DND-41 (cell line): ENCODE results near the gene C1orf21.

ENCODE experiments used
- EZH2 ChIP-seq: IDR thresholded peaks from 3 replicates; pipeline ENCODE4 v1.6.1; 2012; ENCODE audit warnings: borderline replicate concordance, low read depth, mild to moderate bottlenecking, moderate library complexity, low read length, inconsistent platforms; ENCODE audit not compliant: severe bottlenecking
- TF ChIP-seq, protein P1 (sequence below): IDR thresholded peaks from 2 replicates; pipeline ENCODE4 v1.5.1; 2012; ENCODE audit warnings: borderline replicate concordance, low read length, moderate library complexity, mild to moderate bottlenecking; ENCODE audit not compliant: poor library complexity, severe bottlenecking; ENCODE audit errors: extremely low read depth

GRCh38 chr1:184588701-184589100 is 201.9 kb downstream of the C1orf21 start:
- TF ChIP-seq, protein P1, sequence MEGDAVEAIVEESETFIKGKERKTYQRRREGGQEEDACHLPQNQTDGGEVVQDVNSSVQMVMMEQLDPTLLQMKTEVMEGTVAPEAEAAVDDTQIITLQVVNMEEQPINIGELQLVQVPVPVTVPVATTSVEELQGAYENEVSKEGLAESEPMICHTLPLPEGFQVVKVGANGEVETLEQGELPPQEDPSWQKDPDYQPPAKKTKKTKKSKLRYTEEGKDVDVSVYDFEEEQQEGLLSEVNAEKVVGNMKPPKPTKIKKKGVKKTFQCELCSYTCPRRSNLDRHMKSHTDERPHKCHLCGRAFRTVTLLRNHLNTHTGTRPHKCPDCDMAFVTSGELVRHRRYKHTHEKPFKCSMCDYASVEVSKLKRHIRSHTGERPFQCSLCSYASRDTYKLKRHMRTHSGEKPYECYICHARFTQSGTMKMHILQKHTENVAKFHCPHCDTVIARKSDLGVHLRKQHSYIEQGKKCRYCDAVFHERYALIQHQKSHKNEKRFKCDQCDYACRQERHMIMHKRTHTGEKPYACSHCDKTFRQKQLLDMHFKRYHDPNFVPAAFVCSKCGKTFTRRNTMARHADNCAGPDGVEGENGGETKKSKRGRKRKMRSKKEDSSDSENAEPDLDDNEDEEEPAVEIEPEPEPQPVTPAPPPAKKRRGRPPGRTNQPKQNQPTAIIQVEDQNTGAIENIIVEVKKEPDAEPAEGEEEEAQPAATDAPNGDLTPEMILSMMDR: no peak
- TF ChIP-seq EZH2: no peak
